GM23338 (cell line): Measurements from ENCODE around the gene UBAC1. TPM values are rescaled to one million over a fixed set of nuclear protein-coding genes. Genes with fewer than 3 reads are reported as not detected.

Source experiments
- ATAC-seq: fragments of 200-7000 bp; cut with Tn5 transposase; 3 replicates; pipeline ENCODE4 v1.9.1; 2020
- DNase-seq: peaks from one replicate; pipeline ENCODE4 v3.0.0-alpha.2; 2015; ENCODE audit warnings: low spot score
- H2AFZ ChIP-seq: fragments of 200-600 bp; sonication (generic); 2 replicates; pipeline ENCODE4 v1.8.0; 2016; ENCODE audit warnings: antibody characterized with exemption, mild to moderate bottlenecking, moderate library complexity
- H3F3A ChIP-seq: fragments of 200-600 bp; sonication (generic); replicated peaks from 2 replicates; pipeline ENCODE4 v1.8.0; 2017; ENCODE audit warnings: antibody characterized with exemption, mixed run types, low read depth
- H3K27ac ChIP-seq: fragments of 200-600 bp; sonication (generic); 2 replicates; pipeline ENCODE4 v1.6.1; 2016; ENCODE audit warnings: low read depth
- H3K27me3 ChIP-seq: fragments of 200-600 bp; sonication (generic); 2 replicates; pipeline ENCODE4 v1.8.0; 2016; ENCODE audit warnings: mild to moderate bottlenecking, mixed run types, moderate library complexity; ENCODE audit not compliant: insufficient read depth
- H3K36me3 ChIP-seq: fragments of 200-600 bp; sonication (generic); 2 replicates; pipeline ENCODE4 v1.8.0; 2016; ENCODE audit warnings: mild to moderate bottlenecking; ENCODE audit not compliant: insufficient read depth
- H3K4me1 ChIP-seq: fragments of 200-600 bp; sonication (generic); 2 replicates; pipeline ENCODE4 v1.8.0; 2016; ENCODE audit warnings: mild to moderate bottlenecking, moderate library complexity; ENCODE audit not compliant: insufficient read depth
- H3K4me2 ChIP-seq: fragments of 200-600 bp; sonication (generic); 2 replicates; pipeline ENCODE4 v1.7.1; 2017; ENCODE audit warnings: mixed run types
- H3K4me3 ChIP-seq: fragments of 200-600 bp; sonication (generic); 2 replicates; pipeline ENCODE4 v1.6.1; 2016; ENCODE audit warnings: mixed run types
- H3K79me2 ChIP-seq: fragments of 200-600 bp; sonication (generic); replicated peaks from 2 replicates; pipeline ENCODE4 v1.8.0; 2017; ENCODE audit warnings: mild to moderate bottlenecking; ENCODE audit not compliant: insufficient read depth
- H3K9me2 ChIP-seq: fragments of 200-600 bp; sonication (generic); 2 replicates; pipeline ENCODE4 v1.8.0; 2017; ENCODE audit not compliant: insufficient read depth
- H4K20me1 ChIP-seq: fragments of 200-600 bp; sonication (generic); replicated peaks from 2 replicates; pipeline ENCODE4 v1.8.0; 2017; ENCODE audit warnings: mild to moderate bottlenecking; ENCODE audit not compliant: insufficient read depth
- H3K27ac Mint-ChIP-seq: 2 replicates; pipeline ENCODE4 v1.8.0; 2020; ENCODE audit warnings: inconsistent platforms, mild to moderate bottlenecking, moderate library complexity, mixed read lengths
- H3K27me3 Mint-ChIP-seq: 3 replicates; pipeline ENCODE4 v1.8.0; 2022; ENCODE audit warnings: low read depth, mild to moderate bottlenecking, moderate library complexity, mixed read lengths, inconsistent platforms; ENCODE audit not compliant: insufficient read depth, poor library complexity
- H3K36me3 Mint-ChIP-seq: 3 replicates; pipeline ENCODE4 v1.8.0; 2021; ENCODE audit warnings: low read depth, mild to moderate bottlenecking, inconsistent platforms, moderate library complexity, mixed read lengths
- H3K4me1 Mint-ChIP-seq: 3 replicates; pipeline ENCODE4 v1.8.0; 2020; ENCODE audit warnings: mild to moderate bottlenecking, inconsistent platforms, mixed read lengths
- H3K4me3 Mint-ChIP-seq: 3 replicates; pipeline ENCODE4 v1.8.0; 2021; ENCODE audit warnings: moderate library complexity, mild to moderate bottlenecking, inconsistent platforms, mixed read lengths
- H3K9me3 Mint-ChIP-seq: 3 replicates; pipeline ENCODE4 v1.8.0; 2020; ENCODE audit warnings: moderate library complexity, mild to moderate bottlenecking, inconsistent platforms, mixed read lengths
- CREB1 ChIP-seq: fragments of 250-450 bp; sonication (Bioruptor Pico); IDR thresholded peaks from 2 replicates; pipeline ENCODE4 v1.5.0; 2020; ENCODE audit warnings: low read depth, mild to moderate bottlenecking, moderate library complexity
- EZH2 ChIP-seq: fragments of 200-600 bp; sonication (generic); IDR thresholded peaks from one replicate; pipeline ENCODE4 v1.8.0; 2017; ENCODE audit warnings: antibody characterized with exemption, mild to moderate bottlenecking, low read depth; ENCODE audit not compliant: unreplicated experiment
- EZH2phosphoT487 ChIP-seq: fragments of 200-600 bp; sonication (generic); IDR thresholded peaks from one replicate; pipeline ENCODE4 v1.8.1; 2018; ENCODE audit warnings: antibody characterized with exemption; ENCODE audit not compliant: unreplicated experiment
- JUNB ChIP-seq: IDR thresholded peaks from one replicate; pipeline ENCODE4 v1.6.1; 2016; ENCODE audit warnings: antibody characterized with exemption; ENCODE audit not compliant: unreplicated experiment
- NANOG ChIP-seq: IDR thresholded peaks from 2 replicates; pipeline ENCODE4 v1.6.1; 2016; ENCODE audit warnings: antibody characterized with exemption, borderline replicate concordance
- POLR2AphosphoS5 ChIP-seq: IDR thresholded peaks from 2 replicates; pipeline ENCODE4 v1.6.1; 2016; ENCODE audit warnings: antibody characterized with exemption, low read depth
- STAT1 ChIP-seq: IDR thresholded peaks from one replicate; pipeline ENCODE4 v1.6.1; 2016; ENCODE audit warnings: antibody characterized with exemption; ENCODE audit not compliant: unreplicated experiment
- ZNF462 ChIP-seq: fragments of 250-450 bp; sonication (Bioruptor Pico); IDR thresholded peaks from 2 replicates; pipeline ENCODE4 v1.5.0; 2020; ENCODE audit warnings: mild to moderate bottlenecking, moderate library complexity
- polyA plus RNA-seq: library from polyadenylated mRNA; unstranded; fragments of >200 nt; fragmentation: Nextera tagmentation; extraction: Ambion mirVana; gene quantifications from 2 replicates; pipeline ENCODE4 v1.2.1, GENCODE V29; 2016
- total RNA-seq: library from RNA; depleted of rRNA; stranded (reverse); fragments of >200 nt; shearing (Covaris generic); gene quantifications from 2 replicates; pipeline ENCODE4 v1.2.3, GENCODE V29; 2014

The UBAC1 gene
- total and polyA plus RNA-seq, 2 experiments from 2014 or later: 63.2 to 86.6 TPM

- TF ChIP-seq ZNF462: no peak
- no peak for TF ChIP-seq JUNB
- no peak for TF ChIP-seq NANOG
- TF ChIP-seq EZH2phosphoT487: no peak
- TF ChIP-seq EZH2: no peak
- TF ChIP-seq STAT1: no peak
- TF ChIP-seq POLR2AphosphoS5: no peak
- TF ChIP-seq CREB1 (CRISPR knock-in tag): no peak
Measured at GRCh38 chr9:135989157-135989556, 28.0 kb upstream of the UBAC1 start (continued).

- H3K4me3 Mint-ChIP-seq: no peak overlapping the region
- no peaks in the 10 kb centered on the region for H3K27me3 ChIP-seq
- no peak overlapping the region for H3K4me3 ChIP-seq
- H3K36me3 Mint-ChIP-seq: no peaks in the 10 kb centered on the region
- no peak overlapping the region for H3K27ac Mint-ChIP-seq
- peaks cover 14% of the 10 kb centered on the region; the same call in 2 of the 3 replicates for H3K4me1 Mint-ChIP-seq
- peaks cover 9% of the 10 kb centered on the region for H3K27me3 Mint-ChIP-seq
- ATAC-seq: no peak
- H3K36me3 ChIP-seq: no peaks in the 10 kb centered on the region
- DNase-seq: no peak
- H4K20me1 ChIP-seq: no peaks in the 10 kb centered on the region
- TF ChIP-seq ZNF462 (no peak), STAT1 (no peak), NANOG (no peak)
- H3K79me2 ChIP-seq: no peaks in the 10 kb centered on the region
- no peak overlapping the region for H3K27ac ChIP-seq
- no peaks in the 10 kb centered on the region for H3K9me2 ChIP-seq
- H3K4me2 ChIP-seq: no peak overlapping the region
- peaks cover 4% of the 10 kb centered on the region for H3F3A ChIP-seq
- no peak overlapping the region for H2AFZ ChIP-seq
- no peaks in the 10 kb centered on the region for H3K9me3 Mint-ChIP-seq
- peaks cover 22% of the 10 kb centered on the region; the same call in 1 of the 2 replicates for H3K4me1 ChIP-seq
Measured at GRCh38 chr9:135988493-135988892, 27.3 kb upstream of the UBAC1 start.
